IPS DF 6.9 (cell line): ENCODE data around the gene N4BP2.

Source experiments
- DNase-seq: peaks from one replicate; pipeline ENCODE4 v3.0.0-alpha.2; 2013; ENCODE audit warnings: low read depth, low spot score
- H3K27ac ChIP-seq: one replicate; pipeline ENCODE4 v1.5.1; 2013; ENCODE audit warnings: low read length, control low read depth
- H3K27me3 ChIP-seq: 2 replicates; pipeline ENCODE4 v1.6.1; 2013; ENCODE audit warnings: mild to moderate bottlenecking, low read length; ENCODE audit not compliant: control insufficient read depth, insufficient read depth
- H3K36me3 ChIP-seq: 2 replicates; pipeline ENCODE4 v1.6.1; 2013; ENCODE audit warnings: low read length; ENCODE audit not compliant: control insufficient read depth, insufficient read depth
- H3K4me1 ChIP-seq: 2 replicates; pipeline ENCODE4 v1.6.1; 2013; ENCODE audit warnings: low read length; ENCODE audit not compliant: control insufficient read depth, insufficient read depth
- H3K4me3 ChIP-seq: 2 replicates; pipeline ENCODE4 v1.5.1; 2013; ENCODE audit warnings: mild to moderate bottlenecking, low read length
- H3K9me3 ChIP-seq: 2 replicates; pipeline ENCODE4 v1.6.1; 2013; ENCODE audit warnings: low read length, inconsistent platforms; ENCODE audit not compliant: control insufficient read depth, insufficient read depth
- WGBS: extraction: QIAGEN DNeasy Blood & Tissue Kit; methylation state at CpG from one replicate; pipeline ENCODE4 v1.1.7; 2013; ENCODE audit warnings: mixed read lengths, missing lambda C conversion rate; ENCODE audit not compliant: insufficient read length, insufficient coverage; 5-methylcytosine and 5-hydroxymethylcytosine counted together

The N4BP2 gene

DNA sequence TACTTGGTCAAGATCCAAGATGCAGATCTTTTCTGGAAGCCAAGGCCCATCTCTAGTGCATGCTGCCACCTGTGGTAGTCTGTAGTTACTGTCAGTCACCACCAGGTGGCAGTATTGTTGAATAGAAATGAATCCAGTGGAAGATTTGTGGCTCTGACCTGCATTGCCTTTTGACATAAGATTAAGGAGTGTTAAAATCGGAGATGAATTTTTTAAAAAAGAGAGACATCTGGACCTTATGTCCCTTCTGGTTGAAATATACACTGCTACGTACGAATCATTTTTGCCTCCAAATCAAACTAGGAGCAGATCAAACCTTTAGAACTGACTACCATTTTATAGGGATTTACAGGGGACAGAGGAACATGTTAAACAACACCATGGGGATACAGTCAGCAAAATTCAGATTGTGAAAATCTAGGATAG is 93.3 kb downstream of the N4BP2 start:
- Histone ChIP-seq H3K27me3 (no peaks in the 10 kb centered on the region), H3K4me3 (no peak overlapping the region), H3K27ac (no peak overlapping the region), H3K4me1 (no peaks in the 10 kb centered on the region), H3K36me3 (no peaks in the 10 kb centered on the region), H3K9me3 (no peaks in the 10 kb centered on the region)
- no CpG with 5 or more reads among the region's 3 CpGs for WGBS
- DNase-seq = peak; percentile 63

DNA sequence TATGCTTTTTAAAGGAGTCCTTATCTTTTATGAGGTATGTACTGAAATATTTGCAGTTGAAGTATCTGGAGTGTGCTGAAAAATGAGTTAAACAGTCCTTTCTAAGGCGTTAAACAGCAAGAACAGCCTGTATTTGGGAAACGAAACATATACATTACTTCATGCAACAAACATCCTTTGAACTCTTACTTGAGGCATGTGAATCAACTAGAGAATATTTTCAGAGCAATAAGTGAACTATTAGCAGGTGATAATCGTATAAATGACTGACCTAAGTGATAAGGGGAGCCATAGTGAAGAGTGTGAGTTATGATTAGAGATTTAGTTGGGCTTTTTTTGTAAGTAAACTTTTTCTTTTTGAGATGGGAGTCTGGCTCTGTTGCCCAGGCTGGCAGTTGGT is 94.3 kb downstream of the N4BP2 start:
- DNase-seq = no peak
- no peak overlapping the region for H3K4me3 ChIP-seq
- no peak overlapping the region for H3K27ac ChIP-seq
- H3K4me1 ChIP-seq = no peaks in the 10 kb centered on the region
- WGBS = 100% methylated on average over 1 of the region's 3 CpGs
- no peaks in the 10 kb centered on the region for H3K36me3 ChIP-seq
- H3K27me3 ChIP-seq = no peaks in the 10 kb centered on the region
- H3K9me3 ChIP-seq = no peaks in the 10 kb centered on the region

DNA sequence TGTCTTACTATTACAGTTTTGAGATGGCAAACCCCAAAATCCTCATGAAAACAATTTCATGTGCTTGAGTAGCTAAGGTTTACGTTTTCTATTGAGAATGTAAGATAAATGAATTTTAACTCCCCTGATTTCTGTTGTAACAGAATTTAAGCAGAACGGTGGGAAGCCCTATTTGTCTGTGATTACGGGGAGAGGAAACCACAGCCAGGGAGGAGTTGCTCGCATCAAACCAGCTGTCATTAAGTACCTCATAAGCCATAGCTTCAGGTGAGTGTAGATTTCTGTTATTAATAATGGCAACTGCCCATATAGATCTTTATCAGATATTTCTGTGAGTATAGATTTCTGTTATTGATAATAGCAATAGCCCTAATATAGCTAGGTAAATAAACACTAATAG is 96.0 kb downstream of the N4BP2 start:
- Histone ChIP-seq H3K9me3 (no peaks in the 10 kb centered on the region), H3K36me3 (no peaks in the 10 kb centered on the region), H3K27me3 (no peaks in the 10 kb centered on the region), H3K27ac (no peak overlapping the region), H3K4me3 (no peak overlapping the region), H3K4me1 (no peaks in the 10 kb centered on the region)
- DNase-seq = no peak
- no CpG with 5 or more reads among the region's 4 CpGs for WGBS

DNA sequence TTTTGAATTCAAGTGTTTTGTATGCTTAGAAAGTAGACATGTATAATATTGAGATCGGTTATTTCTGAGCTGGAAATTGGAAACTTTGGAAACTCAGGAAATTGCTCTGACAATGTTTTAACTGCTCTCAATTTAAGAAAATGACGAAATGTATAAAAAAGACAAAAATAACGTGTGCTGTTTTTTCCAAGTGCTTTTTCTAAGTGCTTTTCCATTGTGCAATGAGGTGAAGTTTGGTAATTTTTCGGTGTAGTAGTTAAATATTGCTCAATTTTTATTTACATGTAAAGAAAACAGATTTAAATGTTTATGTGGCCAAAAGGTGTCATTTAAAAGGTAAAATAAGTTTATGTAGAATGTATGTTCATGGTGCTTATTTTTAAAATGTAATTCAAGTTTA is 100.8 kb downstream of the N4BP2 start:
- WGBS = 100% methylated on average over 1 of the region's 4 CpGs
- H3K4me1 ChIP-seq = no peaks in the 10 kb centered on the region
- no peak overlapping the region for H3K27ac ChIP-seq
- H3K9me3 ChIP-seq = no peaks in the 10 kb centered on the region
- no peak overlapping the region for H3K4me3 ChIP-seq
- no peaks in the 10 kb centered on the region for H3K36me3 ChIP-seq
- H3K27me3 ChIP-seq = no peaks in the 10 kb centered on the region
- DNase-seq = no peak

DNA sequence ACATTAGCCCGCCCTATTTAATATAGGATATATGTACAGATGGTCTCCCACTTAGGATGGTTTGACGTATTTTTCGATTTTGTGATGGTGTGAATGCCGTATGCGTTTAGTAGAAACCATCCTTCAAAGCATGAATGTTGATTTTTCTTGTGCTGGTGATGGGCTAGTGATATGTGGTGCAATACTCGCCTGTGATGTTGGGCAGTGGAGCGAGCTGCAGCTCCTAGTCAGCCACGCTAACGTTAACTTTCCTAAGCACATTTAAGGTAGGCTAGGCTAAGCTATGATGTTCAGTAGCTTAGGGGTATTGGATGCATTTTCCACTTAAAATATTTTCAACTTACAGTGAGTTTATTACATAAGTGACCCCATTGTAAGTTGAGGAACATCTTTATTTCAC is 103.6 kb downstream of the N4BP2 start:
- no peaks in the 10 kb centered on the region for H3K27me3 ChIP-seq
- H3K9me3 ChIP-seq = no peaks in the 10 kb centered on the region
- H3K27ac ChIP-seq = no peak overlapping the region
- WGBS = no CpG with 5 or more reads among the region's 9 CpGs
- no peaks in the 10 kb centered on the region for H3K36me3 ChIP-seq
- no peaks in the 10 kb centered on the region for H3K4me1 ChIP-seq
- DNase-seq = no peak
- no peak overlapping the region for H3K4me3 ChIP-seq

DNA sequence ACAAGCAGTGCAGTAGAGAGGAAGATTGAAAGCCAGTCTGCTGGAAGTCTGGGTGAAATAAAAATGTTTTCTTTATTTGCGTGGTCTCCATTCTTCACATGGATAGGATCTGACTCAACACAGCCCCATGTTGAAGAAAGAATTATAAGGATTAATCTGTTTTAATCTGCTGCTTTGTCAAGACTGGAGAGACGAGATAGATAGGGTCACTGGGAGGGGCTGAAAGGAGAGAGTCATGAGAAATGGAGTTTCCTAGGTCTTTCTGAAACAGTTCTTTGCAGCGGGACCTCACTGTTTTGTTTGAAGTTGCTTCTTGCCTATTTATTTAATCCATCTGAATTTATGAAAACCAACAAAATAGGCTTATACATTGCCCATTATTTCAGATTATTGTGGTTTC is 107.8 kb downstream of the N4BP2 start:
- DNase-seq = no peak
- Histone ChIP-seq H3K27me3 (no peaks in the 10 kb centered on the region), H3K27ac (no peak overlapping the region), H3K4me3 (no peak overlapping the region), H3K36me3 (no peaks in the 10 kb centered on the region), H3K9me3 (no peaks in the 10 kb centered on the region), H3K4me1 (no peaks in the 10 kb centered on the region; the same call in 1 of the 2 replicates)
- no CpG with 5 or more reads among the region's 3 CpGs for WGBS

- DNase-seq = no peak
- no peaks in the 10 kb centered on the region for H3K9me3 ChIP-seq
- H3K27me3 ChIP-seq = no peaks in the 10 kb centered on the region
- WGBS = no CpG with 5 or more reads among the region's 1 CpG
- no peak overlapping the region for H3K4me3 ChIP-seq
- no peaks in the 10 kb centered on the region; the same call in 1 of the 2 replicates for H3K4me1 ChIP-seq
- H3K36me3 ChIP-seq = no peaks in the 10 kb centered on the region
- no peak overlapping the region for H3K27ac ChIP-seq
Measured at GRCh38 chr4:40165916-40166315, 109.3 kb downstream of the N4BP2 start.

DNA sequence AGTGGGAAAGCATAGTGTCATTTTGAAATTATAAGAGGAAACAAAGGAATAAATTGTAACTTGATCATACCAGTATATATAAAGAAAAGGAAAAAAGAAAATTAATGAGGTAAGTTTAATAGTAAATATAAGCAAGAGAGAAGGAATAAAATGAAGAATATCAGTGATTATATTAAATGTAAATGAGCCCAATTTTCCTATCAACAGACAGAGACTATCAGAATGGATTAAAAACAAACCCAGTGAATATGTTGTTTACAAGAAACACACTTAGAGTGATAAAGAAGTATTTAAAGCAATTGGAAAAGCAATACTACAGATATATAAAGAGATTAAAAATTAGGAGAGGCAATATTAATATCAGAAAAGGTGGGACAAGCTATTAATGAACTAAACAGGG is 111.4 kb downstream of the N4BP2 start:
- H3K27me3 ChIP-seq = no peaks in the 10 kb centered on the region
- no peaks in the 10 kb centered on the region; the same call in 1 of the 2 replicates for H3K4me1 ChIP-seq
- H3K9me3 ChIP-seq = no peaks in the 10 kb centered on the region
- H3K27ac ChIP-seq = no peak overlapping the region
- H3K4me3 ChIP-seq = no peak overlapping the region
- DNase-seq = no peak
- H3K36me3 ChIP-seq = no peaks in the 10 kb centered on the region

DNA sequence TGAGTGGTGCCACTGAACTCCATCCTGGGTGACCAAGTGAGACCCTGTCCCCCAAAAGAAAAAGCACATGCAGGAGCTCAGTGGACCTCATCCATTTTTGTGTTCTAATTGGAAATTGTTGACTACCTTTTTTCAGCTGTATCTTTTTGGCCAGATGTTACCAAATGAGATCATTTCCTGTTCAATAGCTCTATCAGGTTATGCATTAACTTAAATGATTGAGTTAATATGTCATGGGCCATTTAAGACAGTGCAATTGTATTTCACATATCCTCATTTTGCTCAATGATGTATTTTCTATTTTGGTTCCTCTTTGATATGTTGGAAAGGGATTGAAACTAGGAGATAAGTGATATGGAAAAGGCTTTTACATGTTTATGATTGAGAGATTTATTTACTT is 113.9 kb downstream of the N4BP2 start:
- H3K36me3 ChIP-seq = no peaks in the 10 kb centered on the region
- H3K27me3 ChIP-seq = no peaks in the 10 kb centered on the region
- no peak overlapping the region for H3K27ac ChIP-seq
- H3K4me1 ChIP-seq = no peaks in the 10 kb centered on the region; the same call in 1 of the 2 replicates
- H3K9me3 ChIP-seq = no peaks in the 10 kb centered on the region
- DNase-seq = no peak
- no peak overlapping the region for H3K4me3 ChIP-seq

GRCh38 chr4:40173470-40173875 is 116.8 kb downstream of the N4BP2 start:
- DNase-seq = no peak
- no peaks in the 10 kb centered on the region for H3K9me3 ChIP-seq
- WGBS = no CpG with 5 or more reads among the region's 4 CpGs
- no peaks in the 10 kb centered on the region for H3K27me3 ChIP-seq
- H3K36me3 ChIP-seq = no peaks in the 10 kb centered on the region
- no peak overlapping the region for H3K4me3 ChIP-seq
- H3K4me1 ChIP-seq = no peaks in the 10 kb centered on the region; the same call in none of the 2 replicates
- no peak overlapping the region for H3K27ac ChIP-seq

DNA sequence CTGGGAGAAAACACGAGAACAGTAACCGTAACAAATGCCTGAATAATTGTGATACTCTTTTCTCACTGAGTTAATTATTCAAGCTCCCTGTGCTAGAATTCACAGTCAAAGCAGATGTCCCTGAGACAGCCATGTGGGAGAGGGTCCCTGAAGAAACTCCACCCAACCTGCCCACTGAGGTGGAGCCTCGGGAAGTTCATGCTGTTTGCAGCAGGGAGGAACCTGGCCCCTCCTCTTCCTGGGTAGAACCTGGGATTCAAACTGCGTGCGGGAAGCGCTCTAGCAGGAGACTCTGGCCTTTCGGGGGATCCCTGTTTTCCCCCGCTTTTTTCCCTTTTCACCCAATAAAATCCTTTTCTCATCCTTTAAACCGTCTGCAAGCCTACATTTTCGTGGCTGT is 120.0 kb downstream of the N4BP2 start:
- no peaks in the 10 kb centered on the region for H3K9me3 ChIP-seq
- H3K27me3 ChIP-seq = no peaks in the 10 kb centered on the region
- DNase-seq = no peak
- H3K36me3 ChIP-seq = no peaks in the 10 kb centered on the region
- no peak overlapping the region for H3K4me3 ChIP-seq
- no peaks in the 10 kb centered on the region; the same call in 1 of the 2 replicates for H3K4me1 ChIP-seq
- H3K27ac ChIP-seq = no peak overlapping the region
- no CpG with 5 or more reads among the region's 10 CpGs for WGBS
